SK-N-MC (cell line): Measurements from ENCODE around the gene MYO7A.

Experiments
- EZH2 ChIP-seq: fragments of 200-600 bp; sonication (generic); IDR thresholded peaks from one replicate; pipeline ENCODE4 v1.6.1; 2017; ENCODE audit warnings: antibody characterized with exemption
- FOXP2 ChIP-seq: optimal IDR thresholded peaks from 2 replicates; pipeline ENCODE3; 2011; ENCODE audit warnings: mild to moderate bottlenecking, moderate library complexity; ENCODE audit not compliant: insufficient read depth; ENCODE audit errors: extremely low read length, control extremely low read depth
- POLR2AphosphoS5 ChIP-seq: IDR thresholded peaks from 2 replicates; pipeline ENCODE4 v1.6.1; 2012; ENCODE audit warnings: mild to moderate bottlenecking, low read depth, low read length, borderline replicate concordance

- TF ChIP-seq EZH2 (no peak), POLR2AphosphoS5 (no peak), FOXP2 (no peak)
These were observed 45.4 kb downstream of the MYO7A start for GRCh38 chr11:77173494-77173893.
